Stomach (tissue), 4 donors: ENCODE data around the gene TK1.
A peak's percentile ranks its signal among the peaks of the same experiment; 100 is the strongest.

Source experiments
- POLR2AphosphoS5 ChIP-seq, 3 donors: sonication (generic); formaldehyde crosslinking; IDR thresholded peaks; one replicate each; pipeline ENCODE4 v1.6.1; 2016; ENCODE audit warnings: antibody characterized with exemption in 3 of 3
- TF ChIP-seq, protein P1 (sequence below), 7 experiments: fragments of 450-650 bp in 4 of 7; fragments of 200-600 bp in 3 of 7; sonication (generic) in 3 of 7; IDR thresholded peaks; one replicate each; pipeline ENCODE4 v1.5.1; 2016 to 2019; ENCODE audit warnings: antibody characterized with exemption in 7 of 7, control low read depth in 2 of 7, mild to moderate bottlenecking in 1 of 7

DNA sequence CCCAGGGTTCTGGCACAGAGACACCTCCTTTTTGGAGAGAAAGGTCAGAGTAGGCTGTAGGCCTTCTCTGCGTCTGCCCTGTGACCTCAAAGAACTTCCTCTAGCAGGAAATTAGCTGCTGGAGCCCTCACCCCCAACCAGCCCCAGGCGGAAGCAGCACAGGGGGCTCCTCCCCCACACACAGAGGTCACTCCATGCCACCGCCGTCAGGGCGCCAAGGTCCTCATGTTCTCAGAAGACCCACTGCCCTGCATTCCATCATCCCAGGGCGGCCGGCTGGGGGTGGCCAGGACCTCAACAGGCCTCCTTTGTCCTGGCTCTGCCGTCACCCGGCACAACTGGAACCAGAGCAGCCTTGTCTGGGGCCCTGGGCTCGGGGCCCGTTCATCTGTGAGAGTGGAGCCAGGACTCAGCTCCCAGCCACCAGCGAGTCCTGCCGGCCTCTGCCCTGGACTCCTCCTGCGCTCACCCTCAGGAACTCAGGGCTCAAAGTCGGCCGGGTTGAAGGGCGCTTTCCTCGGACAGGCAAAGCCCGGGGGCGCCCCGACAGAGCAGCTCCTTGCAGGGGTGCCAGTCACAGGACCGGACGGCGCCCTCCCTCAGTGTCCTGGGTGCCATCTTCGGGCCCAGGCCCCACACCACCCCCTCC lies 59.5 kb downstream of the TK1 start:
- TF ChIP-seq, protein P1, sequence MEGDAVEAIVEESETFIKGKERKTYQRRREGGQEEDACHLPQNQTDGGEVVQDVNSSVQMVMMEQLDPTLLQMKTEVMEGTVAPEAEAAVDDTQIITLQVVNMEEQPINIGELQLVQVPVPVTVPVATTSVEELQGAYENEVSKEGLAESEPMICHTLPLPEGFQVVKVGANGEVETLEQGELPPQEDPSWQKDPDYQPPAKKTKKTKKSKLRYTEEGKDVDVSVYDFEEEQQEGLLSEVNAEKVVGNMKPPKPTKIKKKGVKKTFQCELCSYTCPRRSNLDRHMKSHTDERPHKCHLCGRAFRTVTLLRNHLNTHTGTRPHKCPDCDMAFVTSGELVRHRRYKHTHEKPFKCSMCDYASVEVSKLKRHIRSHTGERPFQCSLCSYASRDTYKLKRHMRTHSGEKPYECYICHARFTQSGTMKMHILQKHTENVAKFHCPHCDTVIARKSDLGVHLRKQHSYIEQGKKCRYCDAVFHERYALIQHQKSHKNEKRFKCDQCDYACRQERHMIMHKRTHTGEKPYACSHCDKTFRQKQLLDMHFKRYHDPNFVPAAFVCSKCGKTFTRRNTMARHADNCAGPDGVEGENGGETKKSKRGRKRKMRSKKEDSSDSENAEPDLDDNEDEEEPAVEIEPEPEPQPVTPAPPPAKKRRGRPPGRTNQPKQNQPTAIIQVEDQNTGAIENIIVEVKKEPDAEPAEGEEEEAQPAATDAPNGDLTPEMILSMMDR (IDR thresholded peaks at IDR 0.05): no peak
- TF ChIP-seq POLR2AphosphoS5 (IDR thresholded peaks at IDR 0.05): peak in 2 of 3 donors; percentile 57 to 59
